Right lobe of liver (tissue), 4 donors: ENCODE measurements around the gene DNAL4.

ENCODE experiments used
- CTCF ChIP-seq, 4 donors: fragments of 200-600 bp in 3 of 4; fragments of 450-650 bp in 1 of 4; IDR thresholded peaks; one replicate each; pipeline versions ENCODE4 v1.5.1 to v1.8.0; 2016 to 2022; ENCODE audit warnings: antibody characterized with exemption in 4 of 4, mild to moderate bottlenecking in 2 of 4
- POLR2A ChIP-seq: fragments of 450-650 bp; IDR thresholded peaks from one replicate; pipeline ENCODE4 v1.6.1; 2017; ENCODE audit warnings: antibody characterized with exemption, mild to moderate bottlenecking
- donor health status: DM: no; HTN: no; CAD: no.
- donor health status: DM: no; HTN: no; CAD: no.
- donor health status: DM: no; HTN: yes; CAD: no.

DNA sequence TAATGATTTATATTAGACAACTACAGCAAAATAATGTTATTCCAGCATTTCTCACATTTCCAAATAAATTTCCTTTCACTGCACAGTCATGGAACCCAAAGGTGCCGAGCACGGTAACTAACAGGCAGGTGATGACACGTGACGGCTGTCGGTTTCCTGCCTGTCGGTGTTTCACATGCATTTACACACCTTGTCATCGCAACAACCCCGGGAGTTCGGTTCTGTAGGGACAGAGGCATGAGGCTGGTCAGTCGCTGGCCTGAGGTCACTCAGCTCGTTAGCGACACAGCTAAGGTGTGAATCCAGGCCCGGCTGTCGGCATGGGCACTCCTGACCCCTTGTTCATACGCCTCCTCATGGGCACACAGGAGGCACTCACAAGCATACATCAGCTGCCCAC, 9.9 kb downstream of the DNAL4 start:
- TF ChIP-seq CTCF (IDR thresholded peaks at IDR 0.05), result no peak
- TF ChIP-seq POLR2A, result no peak
